HepG2 (cell line): ENCODE measurements around the gene LTC4S. TPM values are rescaled to one million over a fixed set of nuclear protein-coding genes. Genes with fewer than 3 reads are reported as not detected.

Experiments used
- JARID2 ChIP-seq: sonication (generic); formaldehyde crosslinking; IDR thresholded peaks from 2 replicates; pipeline ENCODE4 v1.8.1; 2023; ENCODE audit warnings: missing genetic modification reagents, inconsistent platforms; ENCODE audit not compliant: insufficient replicate concordance
- KDM2A ChIP-seq: sonication (generic); formaldehyde crosslinking; IDR thresholded peaks from 2 replicates; pipeline ENCODE4 v1.4.0; 2020; ENCODE audit warnings: low read depth, missing genetic modification reagents, borderline replicate concordance
- NR2C2 ChIP-seq: sonication (generic); formaldehyde crosslinking; IDR thresholded peaks from 2 replicates; pipeline ENCODE4 v1.4.0; 2020; ENCODE audit warnings: missing genetic modification reagents, mild to moderate bottlenecking, moderate library complexity, borderline replicate concordance
- NRL ChIP-seq: sonication (generic); formaldehyde crosslinking; IDR thresholded peaks from 2 replicates; pipeline ENCODE4 v1.5.0; 2020; ENCODE audit warnings: missing genetic modification reagents, mild to moderate bottlenecking, moderate library complexity, borderline replicate concordance
- SMC3 ChIP-seq: IDR thresholded peaks from 2 replicates; pipeline ENCODE4 v1.6.1; 2011; ENCODE audit warnings: low read length, improper control_type of control experiment
- SRF ChIP-seq: IDR thresholded peaks from 2 replicates; pipeline ENCODE4 v1.6.1; 2011; ENCODE audit warnings: mild to moderate bottlenecking, low read depth, low read length, moderate library complexity
- polyA plus RNA-seq, 8 experiments: library from polyadenylated mRNA; depleted of rRNA in 3 of 8; stranded (reverse) in 7 of 8; unstranded in 1 of 8; fragments of >200 nt; fragmentation: Illumina TruSeq in 4 of 8; extraction: Trizol in 4 of 8; gene quantifications; 2 replicates each; pipeline versions ENCODE4 v1.2.1 to v1.2.3, GENCODE V29; 2011 to 2016; ENCODE audit warnings: low read depth in 4 of 8, missing spikeins in 1 of 8, mixed read lengths in 1 of 8; ENCODE audit not compliant: insufficient read depth in 1 of 8
- total RNA-seq, 5 experiments: library from RNA; depleted of rRNA; stranded (reverse); fragments of >200 nt; fragmentation: Illumina TruSeq; extraction: Trizol; gene quantifications; 2 replicates each; pipeline ENCODE4 v1.2.3, GENCODE V29; 2016; ENCODE audit warnings: low read depth in 1 of 5
- TF ChIP-seq, protein P1 (sequence below), 2 experiments: sonication (generic) in 1 of 2; formaldehyde crosslinking in 1 of 2; IDR thresholded peaks; 2 replicates each; pipeline versions ENCODE4 v1.4.0 to v1.6.1; 2018 to 2020; ENCODE audit warnings: missing genetic modification reagents in 2 of 2, borderline replicate concordance in 1 of 2, low read depth in 1 of 2, mild to moderate bottlenecking in 1 of 2, missing biosample characterization in 1 of 2
- TF ChIP-seq, protein P2 (sequence below): sonication (generic); formaldehyde crosslinking; IDR thresholded peaks from 2 replicates; pipeline ENCODE4 v1.4.0; 2020; ENCODE audit warnings: low read depth, mild to moderate bottlenecking, missing genetic modification reagents
- TF ChIP-seq, protein P3 (sequence below): IDR thresholded peaks from 2 replicates; pipeline ENCODE4 v1.6.1; 2016; ENCODE audit warnings: missing genetic modification reagents, missing compliant biosample characterization
- TF ChIP-seq, protein P4 (sequence below): sonication (generic); IDR thresholded peaks from 2 replicates; pipeline ENCODE4 v1.6.1; 2016; ENCODE audit warnings: low read depth, borderline replicate concordance
- TF ChIP-seq, protein P5 (sequence below): IDR thresholded peaks from 2 replicates; pipeline ENCODE4 v1.6.1; 2016; ENCODE audit warnings: low read depth, control low read depth
- TF ChIP-seq, protein P6 (sequence below): sonication (generic); formaldehyde crosslinking; IDR thresholded peaks from 2 replicates; pipeline ENCODE4 v1.4.0; 2020; ENCODE audit warnings: mild to moderate bottlenecking, missing genetic modification reagents
- TF ChIP-seq, protein P7 (sequence below): sonication (generic); formaldehyde crosslinking; IDR thresholded peaks from 2 replicates; pipeline ENCODE4 v1.8.1; 2023; ENCODE audit warnings: mild to moderate bottlenecking, missing genetic modification reagents
- TF ChIP-seq, protein P8 (sequence below): sonication (generic); formaldehyde crosslinking; IDR thresholded peaks from 2 replicates; pipeline ENCODE4 v1.4.0; 2020; ENCODE audit warnings: mild to moderate bottlenecking, missing genetic modification reagents

The LTC4S gene
- total and polyA plus RNA-seq, 2 of the 13 experiments (the other 11 are each of a cell fraction or from before 2014, with no cell fraction given) = 0.35 TPM; not detected in 1

DNA sequence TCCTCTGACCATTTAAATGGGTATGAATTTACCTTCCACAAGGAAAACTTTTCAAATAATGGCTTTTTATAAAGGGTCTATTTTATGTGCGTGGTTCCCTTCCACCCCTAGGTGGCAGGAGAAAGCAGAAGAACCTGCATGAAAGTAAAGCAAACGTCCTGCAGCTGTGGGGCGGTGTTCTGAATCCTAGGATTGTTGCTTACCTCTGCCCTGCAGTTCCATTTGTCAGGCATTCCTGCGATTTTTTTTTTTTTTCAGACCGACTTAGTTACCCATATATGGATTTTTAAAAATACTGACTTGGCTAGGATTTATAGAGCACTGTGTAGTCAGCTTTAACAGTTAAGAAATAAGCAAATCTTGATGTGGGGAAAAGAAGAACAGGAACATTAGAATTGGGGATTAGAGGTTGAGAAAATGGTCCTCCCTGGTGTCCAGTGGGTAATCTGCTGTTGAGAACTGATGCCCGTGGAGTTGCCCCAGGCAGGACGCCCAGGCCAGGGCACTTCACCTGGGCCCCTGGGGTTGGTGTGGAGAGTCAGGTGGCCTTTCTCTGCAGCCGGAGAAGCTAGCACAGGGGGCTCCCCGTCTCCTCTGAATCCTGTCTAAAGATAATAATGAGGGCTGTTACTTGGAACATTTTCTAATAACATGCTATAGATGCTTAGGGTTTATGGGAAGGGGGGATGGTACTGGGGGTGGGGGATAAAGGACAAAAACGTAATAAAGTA lies 30.4 kb upstream of the LTC4S start (continued):
- TF ChIP-seq, protein P1, sequence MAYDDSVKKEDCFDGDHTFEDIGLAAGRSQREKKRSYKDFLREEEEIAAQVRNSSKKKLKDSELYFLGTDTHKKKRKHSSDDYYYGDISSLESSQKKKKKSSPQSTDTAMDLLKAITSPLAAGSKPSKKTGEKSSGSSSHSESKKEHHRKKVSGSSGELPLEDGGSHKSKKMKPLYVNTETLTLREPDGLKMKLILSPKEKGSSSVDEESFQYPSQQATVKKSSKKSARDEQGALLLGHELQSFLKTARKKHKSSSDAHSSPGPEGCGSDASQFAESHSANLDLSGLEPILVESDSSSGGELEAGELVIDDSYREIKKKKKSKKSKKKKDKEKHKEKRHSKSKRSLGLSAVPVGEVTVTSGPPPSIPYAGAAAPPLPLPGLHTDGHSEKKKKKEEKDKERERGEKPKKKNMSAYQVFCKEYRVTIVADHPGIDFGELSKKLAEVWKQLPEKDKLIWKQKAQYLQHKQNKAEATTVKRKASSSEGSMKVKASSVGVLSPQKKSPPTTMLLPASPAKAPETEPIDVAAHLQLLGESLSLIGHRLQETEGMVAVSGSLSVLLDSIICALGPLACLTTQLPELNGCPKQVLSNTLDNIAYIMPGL (CRISPR knock-in tag; IDR thresholded peaks at IDR 0.05; ENCODE audit: borderline replicate concordance in 1 of 2, low read depth in 1 of 2) = 0 out of 4 replicates have a peak, but pooled peaks of 1 of the 2 experiments have one; percentile 18
- no peak for TF ChIP-seq KDM2A (CRISPR knock-in tag)
- TF ChIP-seq, protein P2, sequence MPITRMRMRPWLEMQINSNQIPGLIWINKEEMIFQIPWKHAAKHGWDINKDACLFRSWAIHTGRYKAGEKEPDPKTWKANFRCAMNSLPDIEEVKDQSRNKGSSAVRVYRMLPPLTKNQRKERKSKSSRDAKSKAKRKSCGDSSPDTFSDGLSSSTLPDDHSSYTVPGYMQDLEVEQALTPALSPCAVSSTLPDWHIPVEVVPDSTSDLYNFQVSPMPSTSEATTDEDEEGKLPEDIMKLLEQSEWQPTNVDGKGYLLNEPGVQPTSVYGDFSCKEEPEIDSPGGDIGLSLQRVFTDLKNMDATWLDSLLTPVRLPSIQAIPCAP (CRISPR knock-in tag) = no peak
- TF ChIP-seq, protein P3, sequence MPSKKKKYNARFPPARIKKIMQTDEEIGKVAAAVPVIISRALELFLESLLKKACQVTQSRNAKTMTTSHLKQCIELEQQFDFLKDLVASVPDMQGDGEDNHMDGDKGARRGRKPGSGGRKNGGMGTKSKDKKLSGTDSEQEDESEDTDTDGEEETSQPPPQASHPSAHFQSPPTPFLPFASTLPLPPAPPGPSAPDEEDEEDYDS (CRISPR knock-in tag) = no peak
- TF ChIP-seq SRF = no peak
- peak; percentile 78 for TF ChIP-seq SMC3
- TF ChIP-seq JARID2 (CRISPR knock-in tag) = no peak
- TF ChIP-seq, protein P4, sequence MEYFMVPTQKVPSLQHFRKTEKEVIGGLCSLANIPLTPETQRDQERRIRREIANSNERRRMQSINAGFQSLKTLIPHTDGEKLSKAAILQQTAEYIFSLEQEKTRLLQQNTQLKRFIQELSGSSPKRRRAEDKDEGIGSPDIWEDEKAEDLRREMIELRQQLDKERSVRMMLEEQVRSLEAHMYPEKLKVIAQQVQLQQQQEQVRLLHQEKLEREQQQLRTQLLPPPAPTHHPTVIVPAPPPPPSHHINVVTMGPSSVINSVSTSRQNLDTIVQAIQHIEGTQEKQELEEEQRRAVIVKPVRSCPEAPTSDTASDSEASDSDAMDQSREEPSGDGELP = peak; percentile 24; the same call in 1 of the 2 replicates
- TF ChIP-seq NR2C2 (CRISPR knock-in tag) = no peak
- TF ChIP-seq, protein P5, sequence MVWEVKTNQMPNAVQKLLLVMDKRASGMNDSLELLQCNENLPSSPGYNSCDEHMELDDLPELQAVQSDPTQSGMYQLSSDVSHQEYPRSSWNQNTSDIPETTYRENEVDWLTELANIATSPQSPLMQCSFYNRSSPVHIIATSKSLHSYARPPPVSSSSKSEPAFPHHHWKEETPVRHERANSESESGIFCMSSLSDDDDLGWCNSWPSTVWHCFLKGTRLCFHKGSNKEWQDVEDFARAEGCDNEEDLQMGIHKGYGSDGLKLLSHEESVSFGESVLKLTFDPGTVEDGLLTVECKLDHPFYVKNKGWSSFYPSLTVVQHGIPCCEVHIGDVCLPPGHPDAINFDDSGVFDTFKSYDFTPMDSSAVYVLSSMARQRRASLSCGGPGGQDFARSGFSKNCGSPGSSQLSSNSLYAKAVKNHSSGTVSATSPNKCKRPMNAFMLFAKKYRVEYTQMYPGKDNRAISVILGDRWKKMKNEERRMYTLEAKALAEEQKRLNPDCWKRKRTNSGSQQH (CRISPR knock-in tag) = no peak
- TF ChIP-seq, protein P6, sequence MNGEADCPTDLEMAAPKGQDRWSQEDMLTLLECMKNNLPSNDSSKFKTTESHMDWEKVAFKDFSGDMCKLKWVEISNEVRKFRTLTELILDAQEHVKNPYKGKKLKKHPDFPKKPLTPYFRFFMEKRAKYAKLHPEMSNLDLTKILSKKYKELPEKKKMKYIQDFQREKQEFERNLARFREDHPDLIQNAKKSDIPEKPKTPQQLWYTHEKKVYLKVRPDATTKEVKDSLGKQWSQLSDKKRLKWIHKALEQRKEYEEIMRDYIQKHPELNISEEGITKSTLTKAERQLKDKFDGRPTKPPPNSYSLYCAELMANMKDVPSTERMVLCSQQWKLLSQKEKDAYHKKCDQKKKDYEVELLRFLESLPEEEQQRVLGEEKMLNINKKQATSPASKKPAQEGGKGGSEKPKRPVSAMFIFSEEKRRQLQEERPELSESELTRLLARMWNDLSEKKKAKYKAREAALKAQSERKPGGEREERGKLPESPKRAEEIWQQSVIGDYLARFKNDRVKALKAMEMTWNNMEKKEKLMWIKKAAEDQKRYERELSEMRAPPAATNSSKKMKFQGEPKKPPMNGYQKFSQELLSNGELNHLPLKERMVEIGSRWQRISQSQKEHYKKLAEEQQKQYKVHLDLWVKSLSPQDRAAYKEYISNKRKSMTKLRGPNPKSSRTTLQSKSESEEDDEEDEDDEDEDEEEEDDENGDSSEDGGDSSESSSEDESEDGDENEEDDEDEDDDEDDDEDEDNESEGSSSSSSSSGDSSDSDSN = no peak
- TF ChIP-seq, protein P7, sequence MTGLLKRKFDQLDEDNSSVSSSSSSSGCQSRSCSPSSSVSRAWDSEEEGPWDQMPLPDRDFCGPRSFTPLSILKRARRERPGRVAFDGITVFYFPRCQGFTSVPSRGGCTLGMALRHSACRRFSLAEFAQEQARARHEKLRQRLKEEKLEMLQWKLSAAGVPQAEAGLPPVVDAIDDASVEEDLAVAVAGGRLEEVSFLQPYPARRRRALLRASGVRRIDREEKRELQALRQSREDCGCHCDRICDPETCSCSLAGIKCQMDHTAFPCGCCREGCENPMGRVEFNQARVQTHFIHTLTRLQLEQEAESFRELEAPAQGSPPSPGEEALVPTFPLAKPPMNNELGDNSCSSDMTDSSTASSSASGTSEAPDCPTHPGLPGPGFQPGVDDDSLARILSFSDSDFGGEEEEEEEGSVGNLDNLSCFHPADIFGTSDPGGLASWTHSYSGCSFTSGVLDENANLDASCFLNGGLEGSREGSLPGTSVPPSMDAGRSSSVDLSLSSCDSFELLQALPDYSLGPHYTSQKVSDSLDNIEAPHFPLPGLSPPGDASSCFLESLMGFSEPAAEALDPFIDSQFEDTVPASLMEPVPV = no peak
- no peak for TF ChIP-seq NRL
- TF ChIP-seq, protein P8, sequence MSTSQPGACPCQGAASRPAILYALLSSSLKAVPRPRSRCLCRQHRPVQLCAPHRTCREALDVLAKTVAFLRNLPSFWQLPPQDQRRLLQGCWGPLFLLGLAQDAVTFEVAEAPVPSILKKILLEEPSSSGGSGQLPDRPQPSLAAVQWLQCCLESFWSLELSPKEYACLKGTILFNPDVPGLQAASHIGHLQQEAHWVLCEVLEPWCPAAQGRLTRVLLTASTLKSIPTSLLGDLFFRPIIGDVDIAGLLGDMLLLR (CRISPR knock-in tag) = no peak
